ENCODE results near the gene EDNRB.
"Not testable (repeated sequence)": the region's sequence is repeated elsewhere in the genome, so short reads cannot be mapped to it uniquely, and the experiment has no call there.

Gene EDNRB

DNA sequence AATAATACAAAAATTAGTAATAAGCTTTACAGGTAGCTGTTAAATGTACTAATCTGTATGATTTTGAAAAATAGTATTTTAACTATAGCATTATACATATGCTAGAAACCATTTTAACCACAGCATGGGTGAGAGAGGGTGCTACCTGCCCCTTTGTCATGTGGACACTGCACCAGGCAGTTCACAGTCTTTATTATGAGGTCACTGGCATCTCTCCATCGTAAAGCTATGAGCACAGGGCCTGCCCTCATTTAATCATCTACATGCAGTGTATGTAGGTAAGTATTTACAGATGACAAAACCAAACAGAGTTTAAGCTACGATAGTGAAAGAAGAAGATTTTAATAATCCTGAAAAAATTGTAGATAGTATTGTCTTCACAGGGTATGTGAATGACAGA lies 21.7 kb downstream of the EDNRB start:
- FAIRE-seq (no peak), DNase-seq (ENCODE audit: low spot score) (no peak)

GRCh38 chr13:77896536-77896935 lies 22.1 kb downstream of the EDNRB start:
- DNase-seq (ENCODE audit: low spot score) = no peak
- no peak for FAIRE-seq

DNA sequence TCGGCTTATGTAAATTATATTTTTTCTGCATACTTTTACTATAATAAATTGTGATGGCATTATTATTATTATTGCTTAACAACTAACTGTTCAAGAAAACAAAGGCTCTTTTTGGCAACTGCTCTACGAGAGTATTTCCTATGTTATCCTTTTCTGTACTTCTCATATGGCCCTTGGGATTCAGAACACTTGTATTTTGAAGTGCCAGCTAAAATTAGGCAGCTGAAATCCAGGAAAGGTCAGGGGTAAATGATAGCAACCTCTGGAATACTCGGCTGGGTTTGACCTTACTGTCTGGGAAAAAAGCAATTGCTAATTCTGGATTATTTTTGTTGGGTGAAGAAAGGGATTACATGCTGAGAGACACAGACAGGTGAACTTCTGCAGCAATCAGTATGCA lies 23.9 kb downstream of the EDNRB start:
- DNase-seq (ENCODE audit: low spot score) (no peak), FAIRE-seq (no peak)

DNA sequence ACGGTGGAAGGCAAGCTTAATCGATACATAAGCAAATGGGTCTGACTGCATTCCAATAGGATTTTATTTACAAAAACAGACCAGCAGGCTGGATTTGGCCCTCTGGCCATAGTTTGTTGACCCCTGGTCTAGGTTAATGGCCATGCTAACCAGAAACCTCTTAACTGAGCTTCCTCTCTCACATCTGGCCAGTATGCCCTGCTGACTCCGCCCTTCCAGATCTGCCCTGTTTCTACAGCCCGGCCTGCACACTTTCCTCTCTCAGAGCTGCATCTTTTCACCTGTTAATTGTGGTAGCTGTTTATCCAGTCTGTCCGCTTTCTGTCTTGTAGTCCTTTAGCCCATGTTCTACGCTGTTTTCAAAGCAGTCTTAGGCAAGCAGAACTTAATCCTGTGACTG lies 25.6 kb downstream of the EDNRB start:
- FAIRE-seq = no peak
- DNase-seq (ENCODE audit: low spot score) = no peak

DNA sequence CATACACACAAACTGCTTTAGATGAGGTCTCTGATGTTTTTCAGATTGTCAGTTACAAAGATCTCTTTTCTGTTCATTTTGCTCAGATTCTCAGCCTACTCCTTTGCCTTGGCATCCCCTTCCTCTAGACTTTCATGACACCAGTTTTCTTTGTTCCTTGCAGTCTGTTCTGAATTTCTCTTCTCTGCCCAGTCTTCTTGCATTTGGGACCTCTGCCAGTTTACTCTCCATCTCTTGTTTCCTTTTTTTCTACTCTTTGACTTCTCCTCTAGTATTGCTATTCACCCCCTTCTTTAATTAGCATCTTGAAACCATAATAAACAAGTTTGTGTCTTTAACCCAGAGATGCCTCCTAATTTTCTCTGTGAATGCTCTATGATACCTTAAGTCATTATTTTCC lies 26.1 kb downstream of the EDNRB start:
- FAIRE-seq (no peak), DNase-seq (ENCODE audit: low spot score) (no peak)

DNA sequence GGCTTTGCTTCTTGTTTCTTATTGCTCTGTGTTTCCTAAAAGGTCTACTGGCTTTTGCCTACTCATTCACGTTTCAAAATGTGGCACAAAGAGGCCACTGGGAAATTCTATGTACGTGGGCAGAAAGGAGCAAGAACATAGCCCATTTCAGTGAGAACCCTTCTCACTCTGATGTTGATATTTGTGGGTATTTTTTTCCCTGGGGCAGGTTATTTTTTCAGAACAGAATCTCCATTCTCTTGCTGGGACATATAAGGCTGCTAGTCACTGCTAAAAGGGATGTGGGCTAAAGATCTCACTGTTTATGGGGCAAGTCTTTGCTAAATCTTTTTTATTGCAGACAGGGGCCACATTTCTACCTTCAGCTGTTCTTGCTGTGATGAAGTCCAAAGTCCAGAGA lies 27.1 kb downstream of the EDNRB start:
- FAIRE-seq (no peak), DNase-seq (ENCODE audit: low spot score) (no peak)

GRCh38 chr13:77891041-77891440 lies 27.6 kb downstream of the EDNRB start:
- DNase-seq (ENCODE audit: low spot score) (no peak), FAIRE-seq (no peak)

DNA sequence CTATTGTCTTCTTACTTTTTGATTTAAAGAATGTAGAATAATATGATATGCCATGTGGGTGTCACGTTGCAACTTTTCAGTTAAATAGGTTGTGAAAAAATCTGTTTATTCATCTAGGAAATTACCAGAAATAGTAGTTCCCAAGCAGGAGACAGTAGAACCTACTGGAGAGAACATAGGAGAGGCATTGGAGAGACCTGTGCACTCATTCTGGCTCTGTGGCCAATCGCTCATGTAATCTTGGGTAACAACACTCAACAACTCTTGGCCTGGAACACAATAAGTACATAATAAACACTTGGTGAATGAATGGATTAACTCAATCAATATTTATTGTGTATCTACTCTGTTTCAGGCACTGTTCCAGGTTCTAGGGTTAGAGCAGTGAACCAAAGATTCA lies 35.3 kb downstream of the EDNRB start:
- FAIRE-seq = no peak
- no peak for DNase-seq (ENCODE audit: low spot score)

DNA sequence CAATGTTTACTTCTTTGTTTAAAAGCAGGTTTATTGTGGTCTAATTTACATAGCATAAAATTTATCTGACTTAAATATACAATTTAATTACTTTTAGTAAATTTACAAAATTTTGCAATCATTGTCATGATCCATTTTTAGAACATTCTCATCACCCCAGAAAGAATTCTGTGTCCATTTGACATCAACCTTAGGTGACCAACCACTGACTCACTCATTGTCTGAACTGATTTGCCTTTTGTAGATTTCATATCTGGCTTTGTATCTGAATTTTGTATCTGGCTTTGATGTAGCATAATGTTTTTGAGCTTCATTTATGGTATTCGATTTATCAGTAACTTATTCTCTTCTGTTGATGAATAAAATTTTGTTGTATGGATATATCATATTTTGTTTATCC lies 40.4 kb downstream of the EDNRB start:
- no peak for FAIRE-seq
- DNase-seq (ENCODE audit: low spot score) = no peak

DNA sequence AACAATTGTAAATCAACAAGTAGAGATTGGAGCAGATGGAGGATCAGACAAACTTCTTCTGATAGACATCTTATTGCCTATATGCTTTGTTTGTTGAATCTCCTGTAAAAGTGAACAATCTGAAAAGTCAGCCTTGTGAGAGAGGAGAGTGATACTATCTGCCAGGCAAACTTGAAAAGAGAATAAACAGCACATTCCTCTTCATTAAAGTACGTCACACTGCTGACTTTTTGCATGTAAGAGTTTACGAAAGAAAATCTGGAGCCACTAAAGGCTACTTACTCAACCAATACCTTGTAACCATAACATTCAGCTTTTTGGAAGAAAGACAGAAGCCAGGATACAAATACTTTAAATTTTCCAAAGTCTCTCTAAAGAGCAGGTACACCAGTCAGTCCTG lies 42.5 kb downstream of the EDNRB start:
- FAIRE-seq = no peak
- DNase-seq (ENCODE audit: low spot score) = no peak

GRCh38 chr13:77874406-77874805 lies 44.2 kb downstream of the EDNRB start:
- no peak for DNase-seq (ENCODE audit: low spot score)
- no peak for FAIRE-seq

- FAIRE-seq = no peak
- no peak for DNase-seq (ENCODE audit: low spot score)
Observed at GRCh38 chr13:77872995-77873394, 45.6 kb downstream of the EDNRB start.

- no peak for FAIRE-seq
- DNase-seq (ENCODE audit: low spot score) = no peak
Observed at GRCh38 chr13:77871596-77871995, 47.0 kb downstream of the EDNRB start.

GRCh38 chr13:77868717-77869116 lies 49.9 kb downstream of the EDNRB start:
- no peak for DNase-seq (ENCODE audit: low spot score)
- no peak for FAIRE-seq

GRCh38 chr13:77866971-77867370 lies 51.7 kb downstream of the EDNRB start:
- DNase-seq (ENCODE audit: low spot score) (no peak), FAIRE-seq (no peak)

DNA sequence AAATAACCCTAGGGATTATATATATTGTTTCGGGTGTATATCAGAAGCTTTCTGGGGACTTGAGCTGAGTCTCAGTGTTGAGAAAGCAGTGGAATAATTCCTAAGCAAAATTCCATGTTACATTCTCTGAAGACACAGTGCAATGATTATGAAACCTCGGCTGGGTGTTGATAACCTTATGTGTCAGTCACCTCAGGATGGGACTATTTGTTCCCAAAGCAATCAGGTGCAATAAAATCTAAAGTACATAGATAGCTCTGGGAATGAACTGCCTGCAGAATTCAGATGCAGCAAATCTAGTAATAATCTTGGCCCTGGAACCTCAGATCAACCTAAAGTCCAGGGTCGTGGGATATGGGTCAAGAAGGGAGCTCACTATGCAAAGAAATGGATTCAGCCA lies 53.0 kb downstream of the EDNRB start:
- FAIRE-seq = no peak

DNA sequence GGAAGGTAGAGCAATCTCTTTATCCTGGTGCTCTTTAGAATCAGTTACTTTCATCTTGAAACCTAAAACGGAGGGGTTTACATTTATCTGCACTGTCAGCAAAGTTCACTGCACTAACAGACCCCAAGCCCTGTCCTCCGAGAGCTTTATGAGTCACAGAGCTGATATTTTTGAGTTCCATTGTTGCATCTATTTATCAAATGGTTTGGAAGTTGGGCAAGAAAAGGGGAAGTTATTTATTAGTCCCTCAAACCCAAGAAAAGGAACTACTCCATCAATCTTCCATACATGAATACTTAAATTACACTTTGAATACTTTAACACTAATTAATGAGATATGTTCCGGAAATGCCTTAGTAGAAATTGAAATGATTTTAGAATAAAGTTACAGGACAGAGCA lies 55.5 kb downstream of the EDNRB start:
- DNase-seq (ENCODE audit: low spot score) (no peak), FAIRE-seq (no peak)

More for the DNA sequence above, 53.0 kb downstream of the EDNRB start:
- no peak for DNase-seq (ENCODE audit: low spot score)

DNA sequence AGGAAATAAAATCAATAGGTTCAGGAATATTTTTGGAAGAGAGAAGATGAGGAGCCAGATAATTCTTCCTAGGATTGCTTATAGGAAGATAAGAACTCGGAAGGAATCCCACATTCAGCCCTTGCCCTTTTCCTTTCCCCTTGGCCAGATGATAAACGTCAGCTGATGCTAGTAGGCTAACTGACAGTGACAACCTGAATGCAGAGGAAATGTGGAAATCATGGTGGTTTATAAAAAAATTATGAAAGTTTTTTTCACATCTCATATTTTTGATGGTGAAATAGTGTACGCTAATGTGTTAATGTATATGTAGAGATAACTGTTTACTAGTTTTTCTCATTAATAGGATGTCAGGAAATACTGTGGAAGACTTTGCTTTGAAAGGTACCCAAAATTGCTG lies 56.9 kb downstream of the EDNRB start:
- FAIRE-seq (no peak), DNase-seq (ENCODE audit: low spot score) (no peak)

DNA sequence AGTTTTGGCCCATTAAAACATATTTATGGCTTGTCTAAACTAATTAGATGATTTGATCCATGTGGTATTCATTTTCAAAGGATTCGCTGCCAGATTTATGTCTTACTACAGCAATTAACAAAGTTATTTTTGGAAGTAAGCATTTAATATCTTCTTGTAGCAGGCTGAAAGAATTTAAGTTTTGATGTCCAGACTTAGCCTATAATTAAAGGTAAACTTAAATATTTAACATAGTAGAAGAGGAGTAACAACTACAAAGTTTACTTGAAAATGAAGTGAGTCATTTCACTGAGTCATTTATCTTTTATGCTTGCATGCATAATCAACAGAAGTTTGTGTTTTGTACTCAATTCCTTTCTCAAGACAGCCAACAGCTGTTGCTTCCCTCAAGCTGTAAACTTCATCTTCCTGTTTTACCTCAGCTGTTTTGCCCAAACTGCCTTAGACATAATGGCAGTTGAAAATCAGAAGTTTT lies 58.1 kb downstream of the EDNRB start:
- FAIRE-seq (no peak), DNase-seq (ENCODE audit: low spot score) (no peak)

- no peak for FAIRE-seq
- no peak for DNase-seq (ENCODE audit: low spot score)
Observed at GRCh38 chr13:77859450-77859849, 59.2 kb downstream of the EDNRB start.

- DNase-seq (ENCODE audit: low spot score) (no peak), FAIRE-seq (no peak)
Observed at GRCh38 chr13:77857531-77858209, 61.0 kb downstream of the EDNRB start.

- FAIRE-seq (no peak), DNase-seq (ENCODE audit: low spot score) (no peak)
Observed at GRCh38 chr13:77853703-77854102, 64.9 kb downstream of the EDNRB start.

DNA sequence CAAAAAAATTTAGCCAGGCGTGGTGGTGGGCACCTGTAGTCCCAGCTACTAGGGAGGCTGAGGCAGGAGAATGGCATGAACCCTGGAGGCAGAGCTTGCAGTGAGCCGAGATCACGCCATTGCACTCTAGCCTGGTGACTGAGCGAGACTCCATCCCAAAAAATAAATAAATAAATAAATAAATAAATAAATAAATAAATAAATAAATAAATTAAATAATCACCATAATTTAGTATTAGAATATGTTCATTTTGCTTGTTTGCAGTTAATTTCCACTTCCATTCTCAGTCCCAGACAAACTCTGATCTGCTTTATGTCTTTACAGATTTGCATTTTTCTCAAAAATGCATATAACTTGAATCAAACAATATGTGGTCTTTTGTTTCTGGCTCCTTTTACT lies 70.6 kb downstream of the EDNRB start:
- FAIRE-seq; DNase-seq (ENCODE audit: low spot score): not testable (repeated sequence)

- FAIRE-seq (no peak), DNase-seq (ENCODE audit: low spot score) (no peak)
Observed at GRCh38 chr13:77846173-77846572, 72.5 kb downstream of the EDNRB start.

Data from urothelium cell line (cell line).